GM12878 (cell line): Measurements from ENCODE around the gene INCA1. TPM values are rescaled to one million over a fixed set of nuclear protein-coding genes. Genes with fewer than 3 reads are reported as not detected.

Experiments
- ATAC-seq: fragments of 200-7000 bp; cut with Tn5 transposase; 3 replicates; pipeline ENCODE4 v1.9.1; 2020; ENCODE audit warnings: mild to moderate bottlenecking, moderate library complexity
- BruUV-seq: library from RNA; stranded (reverse); fragments of 400-500 nt; replicated peaks from 2 replicates; lab custom pipeline; 2021; lab: Mats Ljungman, UMichigan
- CTCF ChIA-PET: fragments of 300-600 bp; sonication (Branson Sonifier 250); formaldehyde crosslinking; extraction: SDS; loops from one replicate; lab custom pipeline; 2021; ENCODE audit warnings: inconsistent platforms; lab: Yijun Ruan, JAX
- POLR2A ChIA-PET: fragments of 350-600 bp; formaldehyde crosslinking; extraction: SDS; loops from one replicate; lab custom pipeline; 2021; ENCODE audit warnings: inconsistent platforms; lab: Charles Lee
- RAD21 ChIA-PET: fragments of 300-600 bp; sonication (Branson Sonifier 250); formaldehyde crosslinking; loops from one replicate; lab custom pipeline; 2023; ENCODE audit warnings: antibody characterized with exemption; ENCODE audit not compliant: unreplicated experiment; lab: Charles Lee
- SMC1A ChIA-PET: fragments of 300-600 bp; sonication (Branson Sonifier 250); formaldehyde crosslinking; loops from one replicate; lab custom pipeline; 2023; ENCODE audit not compliant: unreplicated experiment, uncharacterized antibody; lab: Charles Lee
- DNase-seq: peaks from one replicate; pipeline ENCODE4 v3.0.0-alpha.2; 2011; ENCODE audit warnings: low read depth, low spot score
- FAIRE-seq: peaks from 3 replicates; lab custom pipeline; 2011; peaks lifted over from hg19 to GRCh38; lab: Jason Lieb, UNC
- H2AFZ ChIP-seq: 2 replicates; pipeline ENCODE4 v1.6.0; 2011; ENCODE audit warnings: low read depth, low read length, control low read depth; ENCODE audit not compliant: control insufficient read depth
- H3K27ac ChIP-seq: 2 replicates; pipeline ENCODE4 v1.5.1; 2011; ENCODE audit warnings: control low read depth; ENCODE audit not compliant: control insufficient read depth, insufficient read depth
- H3K27me3 ChIP-seq, 2 experiments: replicated peaks in 1 of 2; 2 replicates each; pipeline versions ENCODE4 v1.6.0 to v1.6.1; 2011; ENCODE audit warnings: low read length in 1 of 2; ENCODE audit not compliant: control insufficient read depth in 2 of 2, insufficient read depth in 2 of 2
- H3K36me3 ChIP-seq, 2 experiments: 2 replicates each; pipeline ENCODE4 v1.5.1; 2011; ENCODE audit warnings: low read length in 1 of 2; ENCODE audit not compliant: control insufficient read depth in 2 of 2, insufficient read depth in 2 of 2
- H3K4me1 ChIP-seq: 2 replicates; pipeline ENCODE4 v1.6.1; 2011; ENCODE audit warnings: mild to moderate bottlenecking, low read length, moderate library complexity, mixed read lengths; ENCODE audit not compliant: control insufficient read depth, insufficient read depth
- H3K4me2 ChIP-seq: 2 replicates; pipeline ENCODE4 v1.6.0; 2011; ENCODE audit warnings: control low read depth; ENCODE audit not compliant: control insufficient read depth, insufficient read depth
- H3K4me3 ChIP-seq: fragments of 200-600 bp; sonication (generic); 2 replicates; pipeline ENCODE4 v1.5.1; 2016
- H3K79me2 ChIP-seq: 2 replicates; pipeline ENCODE4 v1.6.0; 2011; ENCODE audit warnings: low read length; ENCODE audit not compliant: control insufficient read depth, insufficient read depth
- H3K9ac ChIP-seq: 2 replicates; pipeline ENCODE4 v1.8.0; 2011; ENCODE audit warnings: low read length, control low read depth, mixed read lengths; ENCODE audit not compliant: control insufficient read depth, insufficient read depth
- H3K9me3 ChIP-seq: replicated peaks from 3 replicates; pipeline ENCODE4 v1.5.1; 2011; ENCODE audit warnings: mild to moderate bottlenecking, low read length; ENCODE audit not compliant: control insufficient read depth, insufficient read depth
- H4K20me1 ChIP-seq: 2 replicates; pipeline ENCODE4 v1.6.0; 2011; ENCODE audit not compliant: control insufficient read depth, insufficient read depth
- CREB1 ChIP-seq: IDR thresholded peaks from 2 replicates; pipeline ENCODE4 v1.6.1; 2012; ENCODE audit warnings: low read depth, mild to moderate bottlenecking, inconsistent platforms
- CREM ChIP-seq: IDR thresholded peaks from 2 replicates; pipeline ENCODE4 v1.6.1; 2014; ENCODE audit warnings: antibody characterized with exemption, low read depth
- EP300 ChIP-seq, 2 experiments: fragments of 150-350 bp in 1 of 2; IDR thresholded peaks; 2 replicates each; pipeline ENCODE4 v1.6.1; 2011 to 2012; ENCODE audit warnings: low read depth in 2 of 2, low read length in 2 of 2, borderline replicate concordance in 1 of 2, improper control_type of control experiment in 1 of 2, inconsistent platforms in 1 of 2; ENCODE audit not compliant: control insufficient read depth in 1 of 2
- IKZF2 ChIP-seq, 2 experiments: fragments of 450-650 bp; IDR thresholded peaks; 2 replicates each; pipeline ENCODE4 v1.6.1; 2017; ENCODE audit warnings: mild to moderate bottlenecking in 2 of 2, moderate library complexity in 2 of 2
- KDM1A ChIP-seq: fragments of 200-600 bp; sonication (generic); IDR thresholded peaks from 2 replicates; pipeline ENCODE4 v1.6.1; 2016; ENCODE audit warnings: borderline replicate concordance
- NFIC ChIP-seq: IDR thresholded peaks from 2 replicates; pipeline ENCODE4 v1.6.1; 2012; ENCODE audit warnings: low read depth, mild to moderate bottlenecking, inconsistent platforms, low read length, moderate library complexity
- POLR2AphosphoS2 ChIP-seq: IDR thresholded peaks from 2 replicates; pipeline ENCODE4 v1.6.1; 2011; ENCODE audit warnings: low read depth, mild to moderate bottlenecking, low read length, improper control_type of control experiment, moderate library complexity
- RAD51 ChIP-seq: fragments of 450-650 bp; IDR thresholded peaks from 2 replicates; pipeline ENCODE4 v1.6.1; 2016; ENCODE audit warnings: moderate library complexity, mild to moderate bottlenecking, inconsistent platforms
- ZNF217 ChIP-seq: fragments of 450-650 bp; IDR thresholded peaks from 2 replicates; pipeline ENCODE4 v1.6.1; 2017; ENCODE audit warnings: antibody characterized with exemption, mild to moderate bottlenecking
- WGBS: methylation state at CpG from one replicate; pipeline ENCODE4 v1.1.6; 2016; ENCODE audit warnings: low lambda C conversion rate; ENCODE audit not compliant: insufficient replicate concordance, insufficient coverage; ENCODE audit errors: missing lambda C conversion rate; 5-methylcytosine and 5-hydroxymethylcytosine counted together
- in situ Hi-C: fragments of 300-500 bp; cut with MboI; formaldehyde crosslinking; loops from 9 replicates; pipeline ENCODE4 v1.14.3; 2018; ENCODE audit warnings: mixed read lengths
- intact Hi-C: fragments of 100-400 bp; cut with micrococcal nuclease; formaldehyde crosslinking; loops from one replicate; pipeline ENCODE4 v1.14.2; 2022; ENCODE audit not compliant: unreplicated experiment
- polyA plus RNA-seq, 11 experiments: library from polyadenylated mRNA; depleted of rRNA in 4 of 11; unstranded in 6 of 11; stranded (reverse) in 5 of 11; fragments of >200 nt; fragmentation: Nextera tagmentation in 4 of 11; fragmentation: Illumina TruSeq in 1 of 11; extraction: Ambion mirVana in 4 of 11; extraction: Trizol in 1 of 11; gene quantifications; 1 replicate in 1 of 11; 2 replicates in 10 of 11; pipeline versions ENCODE4 v1.2.1 to v1.2.3, GENCODE V29; 2011 to 2016; ENCODE audit warnings: inconsistent platforms in 2 of 11, missing spikeins in 2 of 11, low read depth in 1 of 11
- total RNA-seq, 4 experiments: library from RNA; depleted of rRNA in 3 of 4; stranded (reverse); fragments of >200 nt in 3 of 4; fragmentation: Illumina TruSeq in 1 of 4; extraction: Trizol in 1 of 4; gene quantifications; 2 replicates each; pipeline versions ENCODE4 v1.2.1 to v1.2.3, GENCODE V29; 2013 to 2021
- TF ChIP-seq, protein P1 (sequence below): fragments of 450-650 bp; IDR thresholded peaks from 2 replicates; pipeline ENCODE4 v1.6.1; 2014; ENCODE audit warnings: mild to moderate bottlenecking
- TF ChIP-seq, protein P2 (sequence below): IDR thresholded peaks from 2 replicates; pipeline ENCODE4 v1.6.1; 2011; ENCODE audit warnings: low read depth, low read length, improper control_type of control experiment, borderline replicate concordance
- TF ChIP-seq, protein P3 (sequence below): fragments of 450-650 bp; IDR thresholded peaks from 2 replicates; pipeline ENCODE4 v1.6.1; 2018; ENCODE audit warnings: mild to moderate bottlenecking, low read depth, moderate library complexity; ENCODE audit not compliant: partially characterized antibody
- TF ChIP-seq, protein P4 (sequence below): fragments of 150-350 bp; IDR thresholded peaks from 2 replicates; pipeline ENCODE4 v1.6.1; 2014; ENCODE audit warnings: mild to moderate bottlenecking, low read depth, low read length

The INCA1 gene
- total and polyA plus RNA-seq, 10 of the 15 experiments (the other 5 are each of a cell fraction or from before 2014, with no cell fraction given), result 0.19 to 1.8 (median 0.45) TPM

DNA sequence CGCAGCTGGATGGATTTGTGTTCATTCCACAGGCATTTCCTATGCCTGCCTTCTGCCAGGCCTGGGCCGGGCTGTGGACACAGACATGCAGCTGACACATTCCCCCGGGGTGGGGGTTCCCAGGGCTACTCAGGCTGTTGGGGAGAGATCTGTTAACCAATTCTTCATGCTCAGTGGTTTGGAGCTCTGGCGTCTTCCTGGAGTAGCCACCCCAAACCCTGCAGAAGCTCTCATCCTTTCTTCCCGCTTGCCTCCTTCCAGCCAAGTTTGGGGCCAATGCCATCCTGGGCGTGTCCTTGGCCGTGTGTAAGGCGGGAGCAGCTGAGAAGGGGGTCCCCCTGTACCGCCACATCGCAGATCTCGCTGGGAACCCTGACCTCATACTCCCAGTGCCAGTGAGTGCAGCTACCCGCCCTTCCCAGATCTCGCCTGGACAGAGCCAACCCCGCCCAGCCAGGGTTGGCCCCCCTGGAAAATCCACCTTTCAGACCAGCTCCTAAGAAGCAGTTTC lies 43.8 kb downstream of the INCA1 start:
- Histone ChIP-seq H3K4me3 (no peak overlapping the region), H2AFZ (no peak overlapping the region), H3K4me1 (peaks cover 17% of the 10 kb centered on the region), H3K79me2 (peaks cover 14% of the 10 kb centered on the region), H3K9ac (no peak overlapping the region), H3K27me3 (no peaks in the 10 kb centered on the region), H3K36me3 (no peaks in the 10 kb centered on the region), H3K9me3 (no peaks in the 10 kb centered on the region), H3K27ac (no peak overlapping the region), H3K4me2 (no peak overlapping the region), H4K20me1 (no peaks in the 10 kb centered on the region)
- BruUV-seq, result no TSS peak
- FAIRE-seq (no peak), ATAC-seq (no peak), DNase-seq (no peak)
- intact Hi-C loops (no loop called here), in situ Hi-C loops (no loop called here)
- CTCF ChIA-PET, result interaction anchor here (1.2 to 1.7 kb wide), 5 partner anchors 9 to 77 kb away, joined by 3 to 5 read pairs (median 4); partner anchors contain the start of genes RNF167 and SLC25A11
- SMC1A ChIA-PET, result interaction anchor here (2.0 to 3.4 kb wide), 2 partner anchors 14 to 108 kb away, joined by 4 to 12 read pairs; partner anchors contain the start of genes RNF167 and SLC25A11
- POLR2A ChIA-PET, result interaction anchor here (0.6 to 17.5 kb wide), 4 partner anchors 12 to 83 kb away, joined by 3 to 272 read pairs (median 10); partner anchors contain the start of genes RNF167, SLC25A11 and SPAG7
- 75% methylated on average over 14 of the region's 14 CpGs for WGBS
- RAD21 ChIA-PET, result interaction anchor here (0.7 to 9.8 kb wide), 2 partner anchors 12 to 44 kb away, joined by 3 to 73 read pairs; partner anchors contain the start of gene SPAG7
- TF ChIP-seq KDM1A (no peak), CREB1 (no peak), NFIC (no peak), IKZF2 (IDR thresholded peaks at IDR 0.05) (no peak), ZNF217 (no peak), RAD51 (no peak), EP300 (IDR thresholded peaks at IDR 0.05; ENCODE audit: borderline replicate concordance in 1 of 2, control insufficient read depth in 1 of 2, low read depth in 2 of 2, low read length in 2 of 2) (no peak), CREM (no peak), POLR2AphosphoS2 (no peak)
- TF ChIP-seq, protein P1, sequence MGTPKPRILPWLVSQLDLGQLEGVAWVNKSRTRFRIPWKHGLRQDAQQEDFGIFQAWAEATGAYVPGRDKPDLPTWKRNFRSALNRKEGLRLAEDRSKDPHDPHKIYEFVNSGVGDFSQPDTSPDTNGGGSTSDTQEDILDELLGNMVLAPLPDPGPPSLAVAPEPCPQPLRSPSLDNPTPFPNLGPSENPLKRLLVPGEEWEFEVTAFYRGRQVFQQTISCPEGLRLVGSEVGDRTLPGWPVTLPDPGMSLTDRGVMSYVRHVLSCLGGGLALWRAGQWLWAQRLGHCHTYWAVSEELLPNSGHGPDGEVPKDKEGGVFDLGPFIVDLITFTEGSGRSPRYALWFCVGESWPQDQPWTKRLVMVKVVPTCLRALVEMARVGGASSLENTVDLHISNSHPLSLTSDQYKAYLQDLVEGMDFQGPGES, result no peak
- TF ChIP-seq, protein P2, sequence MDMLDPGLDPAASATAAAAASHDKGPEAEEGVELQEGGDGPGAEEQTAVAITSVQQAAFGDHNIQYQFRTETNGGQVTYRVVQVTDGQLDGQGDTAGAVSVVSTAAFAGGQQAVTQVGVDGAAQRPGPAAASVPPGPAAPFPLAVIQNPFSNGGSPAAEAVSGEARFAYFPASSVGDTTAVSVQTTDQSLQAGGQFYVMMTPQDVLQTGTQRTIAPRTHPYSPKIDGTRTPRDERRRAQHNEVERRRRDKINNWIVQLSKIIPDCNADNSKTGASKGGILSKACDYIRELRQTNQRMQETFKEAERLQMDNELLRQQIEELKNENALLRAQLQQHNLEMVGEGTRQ, result no peak
- TF ChIP-seq, protein P3, sequence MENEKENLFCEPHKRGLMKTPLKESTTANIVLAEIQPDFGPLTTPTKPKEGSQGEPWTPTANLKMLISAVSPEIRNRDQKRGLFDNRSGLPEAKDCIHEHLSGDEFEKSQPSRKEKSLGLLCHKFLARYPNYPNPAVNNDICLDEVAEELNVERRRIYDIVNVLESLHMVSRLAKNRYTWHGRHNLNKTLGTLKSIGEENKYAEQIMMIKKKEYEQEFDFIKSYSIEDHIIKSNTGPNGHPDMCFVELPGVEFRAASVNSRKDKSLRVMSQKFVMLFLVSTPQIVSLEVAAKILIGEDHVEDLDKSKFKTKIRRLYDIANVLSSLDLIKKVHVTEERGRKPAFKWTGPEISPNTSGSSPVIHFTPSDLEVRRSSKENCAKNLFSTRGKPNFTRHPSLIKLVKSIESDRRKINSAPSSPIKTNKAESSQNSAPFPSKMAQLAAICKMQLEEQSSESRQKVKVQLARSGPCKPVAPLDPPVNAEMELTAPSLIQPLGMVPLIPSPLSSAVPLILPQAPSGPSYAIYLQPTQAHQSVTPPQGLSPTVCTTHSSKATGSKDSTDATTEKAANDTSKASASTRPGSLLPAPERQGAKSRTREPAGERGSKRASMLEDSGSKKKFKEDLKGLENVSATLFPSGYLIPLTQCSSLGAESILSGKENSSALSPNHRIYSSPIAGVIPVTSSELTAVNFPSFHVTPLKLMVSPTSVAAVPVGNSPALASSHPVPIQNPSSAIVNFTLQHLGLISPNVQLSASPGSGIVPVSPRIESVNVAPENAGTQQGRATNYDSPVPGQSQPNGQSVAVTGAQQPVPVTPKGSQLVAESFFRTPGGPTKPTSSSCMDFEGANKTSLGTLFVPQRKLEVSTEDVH, result no peak
- TF ChIP-seq, protein P4, sequence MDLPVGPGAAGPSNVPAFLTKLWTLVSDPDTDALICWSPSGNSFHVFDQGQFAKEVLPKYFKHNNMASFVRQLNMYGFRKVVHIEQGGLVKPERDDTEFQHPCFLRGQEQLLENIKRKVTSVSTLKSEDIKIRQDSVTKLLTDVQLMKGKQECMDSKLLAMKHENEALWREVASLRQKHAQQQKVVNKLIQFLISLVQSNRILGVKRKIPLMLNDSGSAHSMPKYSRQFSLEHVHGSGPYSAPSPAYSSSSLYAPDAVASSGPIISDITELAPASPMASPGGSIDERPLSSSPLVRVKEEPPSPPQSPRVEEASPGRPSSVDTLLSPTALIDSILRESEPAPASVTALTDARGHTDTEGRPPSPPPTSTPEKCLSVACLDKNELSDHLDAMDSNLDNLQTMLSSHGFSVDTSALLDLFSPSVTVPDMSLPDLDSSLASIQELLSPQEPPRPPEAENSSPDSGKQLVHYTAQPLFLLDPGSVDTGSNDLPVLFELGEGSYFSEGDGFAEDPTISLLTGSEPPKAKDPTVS, result no peak
